Mesendoderm (in vitro differentiated cells): ENCODE results near the gene SCAMP5.
A peak's percentile ranks its signal among the peaks of the same experiment; 100 is the strongest.

Experiments used
- DNase-seq: peaks from one replicate; pipeline ENCODE4 v3.0.0; 2013
- H2AK5ac ChIP-seq: 2 replicates; pipeline ENCODE4 v1.6.1; 2013; ENCODE audit warnings: low read length, inconsistent platforms
- H2BK120ac ChIP-seq: 2 replicates; pipeline ENCODE4 v1.6.1; 2013; ENCODE audit warnings: low read depth, mild to moderate bottlenecking, low read length, moderate library complexity, mixed read lengths
- H2BK15ac ChIP-seq: replicated peaks from 2 replicates; pipeline ENCODE4 v1.6.1; 2013; ENCODE audit warnings: low read depth, mild to moderate bottlenecking, moderate library complexity
- H2BK5ac ChIP-seq: 2 replicates; pipeline ENCODE4 v1.6.1; 2013; ENCODE audit warnings: low read length, inconsistent platforms
- H3K18ac ChIP-seq: 2 replicates; pipeline ENCODE4 v1.6.1; 2013; ENCODE audit warnings: mild to moderate bottlenecking, low read length, mixed read lengths
- H3K23ac ChIP-seq: one replicate; pipeline ENCODE4 v1.6.1; 2013; ENCODE audit warnings: low read length
- H3K27ac ChIP-seq: 2 replicates; pipeline ENCODE4 v1.5.1; 2013; ENCODE audit warnings: low read depth, mild to moderate bottlenecking, inconsistent platforms, low read length, moderate library complexity
- H3K27me3 ChIP-seq: 2 replicates; pipeline ENCODE4 v1.6.1; 2013; ENCODE audit warnings: low read length, control low read depth, mild to moderate bottlenecking, inconsistent platforms; ENCODE audit not compliant: insufficient read depth, poor library complexity
- H3K36me3 ChIP-seq: 2 replicates; pipeline ENCODE4 v1.6.1; 2013; ENCODE audit warnings: low read length, inconsistent platforms; ENCODE audit not compliant: control insufficient read depth, insufficient read depth
- H3K4ac ChIP-seq: one replicate; pipeline ENCODE4 v1.6.1; 2013; ENCODE audit warnings: low read depth, mild to moderate bottlenecking, low read length, moderate library complexity
- H3K4me1 ChIP-seq: 2 replicates; pipeline ENCODE4 v1.6.1; 2013; ENCODE audit warnings: low read depth, low read length, inconsistent platforms; ENCODE audit not compliant: control insufficient read depth
- H3K4me2 ChIP-seq: 2 replicates; pipeline ENCODE4 v1.6.1; 2013; ENCODE audit warnings: low read length
- H3K4me3 ChIP-seq: 2 replicates; pipeline ENCODE4 v1.5.1; 2013; ENCODE audit warnings: mild to moderate bottlenecking, low read length
- H3K56ac ChIP-seq: one replicate; pipeline ENCODE4 v1.6.1; 2013; ENCODE audit warnings: low read length
- H3K79me1 ChIP-seq: 2 replicates; pipeline ENCODE4 v1.6.1; 2013; ENCODE audit warnings: low read length, inconsistent platforms
- H3K79me2 ChIP-seq: 2 replicates; pipeline ENCODE4 v1.6.1; 2013; ENCODE audit warnings: mild to moderate bottlenecking, low read length; ENCODE audit not compliant: control insufficient read depth, insufficient read depth
- H3K9ac ChIP-seq: 2 replicates; pipeline ENCODE4 v1.6.1; 2013; ENCODE audit warnings: low read length, inconsistent platforms
- H4K5ac ChIP-seq: one replicate; pipeline ENCODE4 v1.6.1; 2013; ENCODE audit warnings: low read length
- H4K8ac ChIP-seq: one replicate; pipeline ENCODE4 v1.6.1; 2013; ENCODE audit warnings: low read depth, mild to moderate bottlenecking, control low read depth, low read length, moderate library complexity
- WGBS: extraction: QIAGEN DNeasy Blood & Tissue Kit; methylation state at CpG from one replicate; pipeline ENCODE4 v1.1.7; 2013; ENCODE audit warnings: low lambda C conversion rate, missing lambda C conversion rate; ENCODE audit not compliant: insufficient coverage; ENCODE audit errors: extremely low coverage; 5-methylcytosine and 5-hydroxymethylcytosine counted together

Gene SCAMP5

DNA sequence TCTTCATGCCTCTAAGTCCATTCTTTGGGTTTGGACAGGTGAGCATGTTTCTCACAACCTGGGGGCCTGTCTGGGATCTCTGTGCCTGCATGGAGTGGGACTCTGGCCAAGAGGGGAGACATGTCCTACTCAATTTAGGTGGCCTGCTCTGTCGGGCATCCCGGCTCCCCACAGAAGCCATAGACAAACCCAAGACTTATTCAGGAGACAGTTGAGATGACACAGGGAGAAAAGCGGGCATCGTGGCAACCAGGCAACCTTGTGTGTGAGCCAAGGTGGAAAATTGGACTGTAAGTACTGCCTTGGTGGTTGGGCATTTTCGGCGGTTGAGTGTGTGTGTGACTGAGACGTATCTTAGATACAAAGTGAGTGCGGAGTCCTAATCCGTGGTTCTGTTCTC is 68.5 kb downstream of the SCAMP5 start:
- H3K36me3 ChIP-seq: no peaks in the 10 kb centered on the region
- H3K4me1 ChIP-seq: no peaks in the 10 kb centered on the region
- H3K27ac ChIP-seq: no peak overlapping the region
- H3K79me1 ChIP-seq: no peaks in the 10 kb centered on the region
- no peak overlapping the region for H2BK120ac ChIP-seq
- no peak overlapping the region for H2BK15ac ChIP-seq
- H3K4ac ChIP-seq: no peak overlapping the region
- no peak overlapping the region for H3K56ac ChIP-seq
- H3K27me3 ChIP-seq: no peaks in the 10 kb centered on the region
- H2BK5ac ChIP-seq: no peak overlapping the region
- no peak for DNase-seq
- H3K23ac ChIP-seq: no peak overlapping the region
- H3K79me2 ChIP-seq: no peaks in the 10 kb centered on the region
- no peak overlapping the region for H2AK5ac ChIP-seq
- no CpG with 5 or more reads among the region's 9 CpGs for WGBS
- no peak overlapping the region for H3K18ac ChIP-seq
- no peak overlapping the region for H3K4me2 ChIP-seq
- H3K4me3 ChIP-seq: no peak overlapping the region
- no peak overlapping the region for H4K8ac ChIP-seq
- no peak overlapping the region for H3K9ac ChIP-seq
- no peak overlapping the region for H4K5ac ChIP-seq

DNA sequence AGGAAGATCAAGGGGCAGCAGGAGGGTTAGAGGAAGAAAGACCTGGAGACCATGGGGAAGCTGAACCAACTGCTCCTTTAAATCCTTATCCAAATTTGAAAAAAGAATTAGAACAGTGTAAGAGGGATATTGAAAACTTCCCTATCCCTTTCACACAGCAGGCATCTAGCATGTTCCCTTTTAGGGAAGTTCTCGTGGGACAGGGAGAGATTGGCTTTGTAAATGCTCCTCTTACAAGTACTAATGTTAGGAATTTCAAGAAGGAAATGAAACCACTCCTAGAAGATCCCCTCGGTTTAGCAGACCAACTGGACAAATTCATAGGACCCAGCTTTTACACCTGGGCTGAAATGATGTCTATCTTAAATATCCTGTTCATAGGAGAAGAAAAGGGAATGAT is 69.5 kb downstream of the SCAMP5 start:
- H2AK5ac ChIP-seq: no peak overlapping the region
- H2BK15ac ChIP-seq: no peak overlapping the region
- no peak overlapping the region for H3K56ac ChIP-seq
- no peaks in the 10 kb centered on the region for H3K4me1 ChIP-seq
- H3K18ac ChIP-seq: no peak overlapping the region
- no CpG with 5 or more reads among the region's 2 CpGs for WGBS
- H3K27me3 ChIP-seq: no peaks in the 10 kb centered on the region
- no peaks in the 10 kb centered on the region for H3K36me3 ChIP-seq
- H3K4ac ChIP-seq: no peak overlapping the region
- no peak overlapping the region for H2BK5ac ChIP-seq
- no peaks in the 10 kb centered on the region for H3K79me1 ChIP-seq
- H3K4me2 ChIP-seq: no peak overlapping the region
- H3K9ac ChIP-seq: no peak overlapping the region
- no peak overlapping the region for H4K8ac ChIP-seq
- no peaks in the 10 kb centered on the region for H3K79me2 ChIP-seq
- no peak overlapping the region for H3K23ac ChIP-seq
- H3K4me3 ChIP-seq: no peak overlapping the region
- no peak for DNase-seq
- no peak overlapping the region for H4K5ac ChIP-seq
- H2BK120ac ChIP-seq: no peak overlapping the region
- no peak overlapping the region for H3K27ac ChIP-seq

DNA sequence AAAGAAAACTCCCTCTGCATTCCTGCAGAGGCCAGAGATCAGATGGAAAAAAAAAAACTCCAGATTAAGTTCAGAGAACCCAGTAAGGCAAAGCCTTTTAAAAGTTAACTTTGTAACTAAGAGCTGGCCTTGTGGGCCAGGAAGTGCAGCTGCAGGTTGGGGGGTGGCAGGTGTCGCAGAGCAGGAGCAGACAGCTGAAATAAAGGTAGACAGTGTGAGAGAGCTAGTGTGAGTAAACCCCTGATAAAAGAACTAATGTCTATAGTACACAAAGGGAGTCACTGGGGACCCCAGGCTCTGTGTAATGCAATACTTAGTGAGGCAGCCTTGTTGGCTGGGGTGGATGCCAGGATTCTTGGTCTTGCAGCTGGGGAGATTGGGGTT is 70.1 kb downstream of the SCAMP5 start:
- Histone ChIP-seq H3K9ac (no peak overlapping the region), H3K27me3 (no peaks in the 10 kb centered on the region), H2BK15ac (no peak overlapping the region), H2AK5ac (no peak overlapping the region), H3K4me3 (no peak overlapping the region), H3K23ac (no peak overlapping the region), H3K79me2 (no peaks in the 10 kb centered on the region), H2BK120ac (no peak overlapping the region), H3K18ac (no peak overlapping the region), H3K4ac (no peak overlapping the region), H3K56ac (no peak overlapping the region), H3K36me3 (no peaks in the 10 kb centered on the region), H3K4me2 (no peak overlapping the region), H3K79me1 (no peaks in the 10 kb centered on the region), H3K4me1 (no peaks in the 10 kb centered on the region), H4K5ac (no peak overlapping the region), H3K27ac (peak overlapping the region; percentile 45), H2BK5ac (no peak overlapping the region), H4K8ac (no peak overlapping the region)
- peak; percentile 23 for DNase-seq
- no CpG with 5 or more reads among the region's 1 CpG for WGBS

DNA sequence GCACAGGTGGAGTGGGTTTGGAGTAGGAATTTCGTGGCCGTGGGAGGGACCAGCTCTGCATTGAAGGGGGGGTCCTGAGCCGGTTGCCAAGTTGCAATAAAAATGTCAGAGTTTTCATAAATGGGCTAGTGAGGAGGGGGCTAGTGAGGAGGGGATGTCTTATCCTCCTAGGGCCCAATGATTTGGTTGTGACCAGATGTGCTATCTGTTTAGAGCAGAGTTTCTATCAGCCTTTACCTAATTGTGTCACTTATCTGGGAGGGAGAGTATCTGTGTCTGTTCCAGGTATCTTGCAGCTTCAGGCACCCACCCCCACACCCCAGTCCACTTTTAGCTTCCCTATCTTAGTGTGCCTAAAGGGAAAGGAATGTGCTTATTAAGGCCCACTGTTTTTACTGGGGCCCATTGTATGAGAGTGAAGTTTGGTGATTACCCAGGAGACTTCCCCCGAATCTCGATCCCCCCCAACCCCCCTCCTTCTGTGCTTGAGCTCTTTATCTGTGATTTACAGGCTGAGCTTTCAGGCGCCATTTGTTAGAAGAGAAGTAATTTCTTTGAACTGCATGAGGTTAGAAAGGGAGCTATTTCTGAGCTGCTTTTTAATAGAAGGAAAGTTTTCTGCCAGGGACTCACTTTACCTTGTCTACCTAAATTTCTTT is 70.6 kb downstream of the SCAMP5 start:
- Histone ChIP-seq H3K4me2 (no peak overlapping the region), H3K79me1 (no peaks in the 10 kb centered on the region), H3K27ac (peak overlapping the region; percentile 45), H2AK5ac (no peak overlapping the region), H3K18ac (no peak overlapping the region), H3K4ac (no peak overlapping the region), H3K36me3 (no peaks in the 10 kb centered on the region), H4K5ac (no peak overlapping the region), H3K79me2 (no peaks in the 10 kb centered on the region), H3K56ac (no peak overlapping the region), H3K4me3 (no peak overlapping the region), H2BK15ac (no peak overlapping the region), H3K4me1 (no peaks in the 10 kb centered on the region), H3K27me3 (no peaks in the 10 kb centered on the region), H2BK5ac (no peak overlapping the region), H4K8ac (no peak overlapping the region), H3K9ac (no peak overlapping the region), H2BK120ac (no peak overlapping the region), H3K23ac (no peak overlapping the region)
- no CpG with 5 or more reads among the region's 6 CpGs for WGBS
- DNase-seq: peak; percentile 76

DNA sequence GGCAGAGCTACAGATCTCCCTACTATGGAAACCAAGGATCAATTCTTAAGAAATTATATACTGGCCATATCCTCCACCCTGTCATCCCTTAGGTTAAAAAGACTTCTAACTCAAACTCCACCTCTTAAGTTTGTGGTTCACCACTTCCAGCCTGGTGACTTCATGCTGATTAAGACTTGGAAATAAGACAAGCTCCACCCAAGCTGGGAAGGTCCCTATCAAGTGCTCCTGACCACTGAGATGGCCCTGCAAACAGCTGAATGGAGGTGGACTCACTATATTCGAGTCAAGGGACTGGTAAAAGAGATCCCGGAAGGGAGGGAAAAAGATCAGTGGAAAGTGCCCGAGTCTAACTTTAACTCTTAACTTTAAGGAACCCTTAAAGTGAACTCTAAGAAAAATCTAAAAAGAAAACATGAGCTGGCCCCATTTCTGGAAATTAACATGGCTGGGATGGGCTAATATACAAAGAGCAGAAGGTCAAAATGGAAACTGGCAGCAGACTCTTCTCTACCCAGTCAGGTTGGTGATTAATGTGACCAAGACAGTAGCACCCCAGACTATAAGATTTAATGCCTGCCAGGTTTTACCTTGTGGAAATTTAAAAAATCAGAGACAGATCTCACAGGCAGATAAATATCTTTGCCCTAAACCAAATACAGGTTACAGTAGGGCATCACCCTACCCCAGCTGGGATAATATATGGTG is 71.9 kb downstream of the SCAMP5 start:
- Histone ChIP-seq H3K56ac (no peak overlapping the region), H2AK5ac (no peak overlapping the region), H2BK120ac (no peak overlapping the region), H3K36me3 (no peaks in the 10 kb centered on the region), H3K27ac (no peak overlapping the region), H3K79me2 (no peaks in the 10 kb centered on the region), H4K8ac (no peak overlapping the region), H3K4me1 (no peaks in the 10 kb centered on the region), H3K27me3 (no peaks in the 10 kb centered on the region), H2BK5ac (no peak overlapping the region), H3K4ac (no peak overlapping the region), H2BK15ac (no peak overlapping the region), H3K4me2 (no peak overlapping the region), H3K18ac (no peak overlapping the region), H3K9ac (no peak overlapping the region), H3K4me3 (no peak overlapping the region), H4K5ac (no peak overlapping the region), H3K79me1 (no peaks in the 10 kb centered on the region), H3K23ac (no peak overlapping the region)
- WGBS: no CpG with 5 or more reads among the region's 3 CpGs
- no peak for DNase-seq

DNA sequence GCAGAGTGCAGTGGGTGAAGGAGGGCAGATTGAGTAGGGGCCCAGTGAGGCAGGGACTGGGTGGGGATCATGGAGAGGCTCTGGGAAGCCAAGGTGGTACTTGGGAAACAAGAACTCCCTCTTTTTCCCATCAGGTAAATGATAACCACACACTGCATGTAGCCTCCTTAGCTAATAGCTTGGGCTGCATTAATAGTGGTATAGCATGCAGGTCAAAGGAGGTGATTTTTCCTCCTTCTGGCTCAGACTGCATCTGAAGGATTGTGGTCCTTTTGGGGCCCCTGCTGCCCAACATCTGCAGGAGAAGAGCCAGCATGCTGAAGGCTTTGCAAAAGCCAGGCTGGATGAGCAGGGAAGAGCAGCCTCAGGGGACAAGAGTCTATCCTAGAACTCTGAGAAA is 73.4 kb downstream of the SCAMP5 start:
- no peak for DNase-seq
- Histone ChIP-seq H4K8ac (no peak overlapping the region), H3K4ac (no peak overlapping the region), H3K27ac (no peak overlapping the region), H3K4me2 (no peak overlapping the region), H2BK5ac (no peak overlapping the region), H3K18ac (no peak overlapping the region), H3K27me3 (no peaks in the 10 kb centered on the region), H3K4me3 (no peak overlapping the region), H3K4me1 (no peaks in the 10 kb centered on the region), H2BK120ac (no peak overlapping the region), H2AK5ac (no peak overlapping the region), H3K79me1 (no peaks in the 10 kb centered on the region), H3K9ac (no peak overlapping the region), H2BK15ac (no peak overlapping the region), H3K56ac (no peak overlapping the region), H3K79me2 (no peaks in the 10 kb centered on the region), H3K23ac (no peak overlapping the region), H3K36me3 (no peaks in the 10 kb centered on the region), H4K5ac (no peak overlapping the region)
